ENCODE measurements around the gene WDCP.
"Not testable (repeated sequence)": the region's sequence is repeated elsewhere in the genome, so short reads cannot be mapped to it uniquely, and the experiment has no call there.

WDCP gene

GRCh38 chr2:24022324-24022974, 24.7 kb downstream of the WDCP start:
- no peak for DNase-seq (ENCODE audit: low read depth)

DNA sequence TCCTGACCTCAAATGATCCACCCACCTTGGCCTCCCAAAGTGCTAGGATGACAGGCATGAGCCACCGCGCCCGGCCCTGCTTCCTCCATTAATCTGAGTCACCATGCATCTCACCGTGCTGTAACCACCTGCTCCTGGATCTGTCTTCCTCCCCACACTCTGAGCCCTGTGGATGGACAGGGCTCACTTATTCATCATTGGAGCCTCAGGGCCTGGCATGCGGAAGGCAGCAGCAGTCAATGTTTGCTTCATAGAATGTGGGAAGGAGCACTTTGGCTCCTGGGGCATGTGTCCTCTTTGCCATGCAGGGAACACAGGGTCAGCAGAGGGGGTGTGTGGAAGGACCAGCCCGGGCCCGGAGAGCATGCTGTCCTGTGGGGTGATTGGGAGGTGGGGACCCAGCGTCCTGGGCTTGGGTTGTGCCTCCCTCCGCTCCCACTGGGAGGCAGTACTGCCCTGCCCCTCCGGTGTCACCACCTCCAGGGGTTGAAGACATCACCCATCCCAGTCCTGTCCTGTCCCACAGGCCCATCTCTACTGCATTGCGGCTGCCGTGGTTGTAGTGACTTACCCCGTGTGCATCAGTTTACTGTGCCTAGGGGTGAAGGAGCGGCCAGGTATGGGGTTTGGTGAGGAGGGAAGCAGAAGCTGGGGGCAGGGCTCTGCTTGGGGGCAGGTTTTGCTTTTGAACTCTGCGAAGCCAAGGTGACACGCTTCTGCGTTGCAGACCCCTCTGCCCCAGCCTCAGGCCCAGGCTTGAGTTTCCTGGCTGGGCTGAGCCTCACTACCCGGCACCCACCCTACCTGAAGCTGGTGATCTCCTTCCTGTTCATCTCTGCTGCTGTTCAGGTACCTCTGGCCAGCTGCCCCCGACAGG, 25.8 kb downstream of the WDCP start:
- DNase-seq (ENCODE audit: low read depth): peak; percentile 76

DNA sequence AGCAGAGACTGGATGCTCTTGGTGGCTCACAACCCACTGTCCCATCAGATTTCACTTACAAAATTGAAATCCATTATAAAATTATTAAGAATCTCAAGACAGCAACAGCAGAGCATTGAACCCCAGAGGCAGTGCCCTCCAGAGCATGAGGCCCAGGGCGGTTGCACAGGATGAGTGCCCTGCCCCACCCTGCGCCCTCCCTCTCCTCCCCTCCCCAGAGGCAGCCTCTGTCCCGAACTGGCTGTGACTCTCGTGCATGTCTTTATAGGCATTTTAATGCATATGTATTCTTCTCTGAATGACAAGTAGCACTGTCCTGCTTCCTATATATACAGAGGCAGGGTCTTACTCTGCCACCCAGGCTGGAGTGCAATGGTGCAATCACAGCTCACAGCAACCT, 26.9 kb downstream of the WDCP start:
- no peak for DNase-seq (ENCODE audit: low read depth)

DNA sequence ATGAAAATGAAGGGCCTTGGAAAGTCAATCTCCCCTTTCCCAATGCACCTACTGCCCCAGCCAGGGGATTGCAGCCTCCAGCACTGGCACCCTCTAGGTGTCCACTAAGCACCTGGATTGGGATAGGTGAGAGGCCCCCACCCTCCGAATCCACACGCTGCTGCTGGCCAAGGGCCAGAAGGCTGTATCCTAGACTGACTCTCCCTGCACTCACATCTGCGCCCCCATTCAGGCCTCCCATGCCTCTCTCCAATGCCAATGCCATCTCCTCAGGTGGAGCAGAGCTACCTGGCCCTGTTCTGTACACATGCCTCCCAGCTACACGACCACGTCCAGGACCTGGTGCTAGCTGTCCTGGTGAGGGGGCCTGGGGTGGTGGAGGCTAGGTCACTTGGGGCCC, 27.5 kb downstream of the WDCP start:
- DNase-seq (ENCODE audit: low read depth): no peak

GRCh38 chr2:24018241-24018640, 28.9 kb downstream of the WDCP start:
- no peak for DNase-seq (ENCODE audit: low read depth)

GRCh38 chr2:24017711-24018110, 29.5 kb downstream of the WDCP start:
- no peak for DNase-seq (ENCODE audit: low read depth)

- DNase-seq (ENCODE audit: low read depth): no peak
These were observed 30.1 kb downstream of the WDCP start for GRCh38 chr2:24016853-24017703.

- DNase-seq (ENCODE audit: low read depth): peak; percentile 34
These were observed 30.8 kb downstream of the WDCP start for GRCh38 chr2:24016376-24016761.

DNA sequence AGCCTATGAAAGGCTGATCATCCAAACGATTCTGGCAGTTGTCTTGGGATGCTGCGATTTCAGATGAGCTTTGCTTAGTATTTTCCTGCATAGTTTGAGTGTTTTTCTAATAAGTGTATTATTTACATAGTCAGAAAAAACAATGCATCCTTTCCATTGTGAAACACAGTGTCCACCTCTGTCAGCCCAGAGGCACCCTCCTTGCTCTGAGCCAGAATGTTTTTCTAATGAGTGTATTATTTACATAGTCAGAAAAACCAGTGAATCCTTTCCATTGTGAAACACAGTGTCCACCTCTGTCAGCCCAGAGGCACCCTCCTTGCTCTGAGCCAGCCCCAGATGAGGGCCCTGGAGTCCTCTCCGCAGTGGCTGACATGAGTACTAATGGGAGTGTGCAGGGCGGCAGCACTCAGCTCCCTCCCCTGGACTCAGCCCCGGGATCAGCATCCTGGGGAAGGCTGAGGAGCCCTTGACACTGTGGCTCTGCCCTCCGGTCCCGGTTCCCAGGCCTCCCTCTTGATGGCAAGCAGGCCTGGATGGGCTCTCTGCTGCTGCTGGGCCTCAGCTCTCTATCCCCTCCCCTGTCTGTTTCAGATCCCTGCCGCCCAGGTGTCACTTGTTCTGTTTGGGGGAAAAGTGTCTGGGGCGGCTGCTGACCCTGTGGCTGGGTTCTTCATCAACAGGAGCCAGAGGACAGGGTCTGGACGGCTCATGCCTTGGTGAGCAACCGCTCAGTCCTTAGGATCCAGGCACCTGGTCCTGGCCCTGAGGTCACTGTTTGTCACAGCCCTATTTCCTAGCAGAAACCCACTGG, 31.4 kb downstream of the WDCP start:
- DNase-seq (ENCODE audit: low read depth): peak; percentile 97

DNA sequence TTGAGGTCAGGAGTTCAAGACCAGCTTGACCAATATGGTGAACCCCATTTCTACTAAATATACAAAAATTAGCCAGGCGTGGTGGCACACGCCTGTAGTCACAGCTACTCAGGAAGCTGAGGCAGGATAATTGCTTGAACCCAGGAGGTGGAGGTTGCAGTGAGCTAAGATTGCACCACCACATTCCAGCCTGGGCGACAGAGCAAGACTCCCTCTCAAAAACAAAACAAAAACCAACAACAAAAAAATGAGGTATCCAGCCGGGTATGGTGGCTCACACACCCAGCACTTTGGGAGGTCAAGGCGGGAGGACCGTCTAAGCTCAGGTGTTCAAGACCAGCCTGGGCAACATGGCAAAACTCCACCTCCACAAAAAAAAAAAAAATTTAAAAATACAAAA, 32.3 kb downstream of the WDCP start:
- DNase-seq (ENCODE audit: low read depth): not testable (repeated sequence)

GRCh38 chr2:24012521-24013188, 34.5 kb downstream of the WDCP start:
- DNase-seq (ENCODE audit: low read depth): no peak

GRCh38 chr2:24011250-24012104, 35.7 kb downstream of the WDCP start:
- DNase-seq (ENCODE audit: low read depth): no peak

DNA sequence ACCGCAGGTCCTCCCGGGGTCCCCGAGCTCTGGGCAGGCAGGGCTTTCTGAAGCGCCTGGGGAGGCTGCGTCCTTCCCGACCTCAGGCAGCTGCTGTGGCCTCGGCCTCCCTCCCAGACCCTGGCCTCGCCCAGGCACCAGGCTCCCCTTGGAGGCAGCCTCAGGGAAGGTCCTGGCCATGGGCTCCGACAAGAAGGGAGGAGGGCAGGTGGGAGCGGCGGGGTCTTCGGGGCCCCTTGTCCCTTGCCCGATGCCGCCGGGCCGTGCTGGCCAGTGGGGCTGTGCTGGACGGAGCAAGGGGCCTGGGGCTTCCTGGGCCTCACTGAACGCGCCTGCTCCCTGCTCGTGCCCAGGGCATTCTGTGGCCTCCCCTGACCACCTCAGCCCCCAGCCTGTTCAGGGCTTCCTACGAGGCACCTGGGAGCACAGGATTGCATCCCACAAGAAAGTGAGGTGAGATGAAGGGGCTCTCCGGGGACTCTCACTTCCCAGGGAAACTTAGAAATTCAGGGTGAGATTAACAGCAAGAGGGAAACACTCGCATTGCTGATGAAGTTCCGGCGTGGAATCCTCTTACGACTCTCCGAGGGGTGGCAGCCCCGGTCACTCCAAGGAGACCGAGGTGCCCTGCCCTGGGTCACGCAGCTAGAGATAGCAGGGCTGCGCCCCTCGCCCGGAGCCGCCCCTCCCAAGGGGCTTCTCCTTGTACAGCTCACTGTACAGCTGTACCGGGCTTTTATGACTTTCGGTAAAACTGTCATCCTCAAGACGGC, 36.5 kb downstream of the WDCP start:
- no peak for DNase-seq (ENCODE audit: low read depth)

- DNase-seq (ENCODE audit: low read depth): no peak
These were observed 37.3 kb downstream of the WDCP start, which contains the start of gene MFSD2B for GRCh38 chr2:24009680-24010476. TSS of gene MFSD2B (plus strand) at chr2:24010085. CDS start at chr2:24010097, 12 bp downstream.

- no peak for DNase-seq (ENCODE audit: low read depth)
These were observed 37.9 kb downstream of the WDCP start for GRCh38 chr2:24009367-24009679.

DNA sequence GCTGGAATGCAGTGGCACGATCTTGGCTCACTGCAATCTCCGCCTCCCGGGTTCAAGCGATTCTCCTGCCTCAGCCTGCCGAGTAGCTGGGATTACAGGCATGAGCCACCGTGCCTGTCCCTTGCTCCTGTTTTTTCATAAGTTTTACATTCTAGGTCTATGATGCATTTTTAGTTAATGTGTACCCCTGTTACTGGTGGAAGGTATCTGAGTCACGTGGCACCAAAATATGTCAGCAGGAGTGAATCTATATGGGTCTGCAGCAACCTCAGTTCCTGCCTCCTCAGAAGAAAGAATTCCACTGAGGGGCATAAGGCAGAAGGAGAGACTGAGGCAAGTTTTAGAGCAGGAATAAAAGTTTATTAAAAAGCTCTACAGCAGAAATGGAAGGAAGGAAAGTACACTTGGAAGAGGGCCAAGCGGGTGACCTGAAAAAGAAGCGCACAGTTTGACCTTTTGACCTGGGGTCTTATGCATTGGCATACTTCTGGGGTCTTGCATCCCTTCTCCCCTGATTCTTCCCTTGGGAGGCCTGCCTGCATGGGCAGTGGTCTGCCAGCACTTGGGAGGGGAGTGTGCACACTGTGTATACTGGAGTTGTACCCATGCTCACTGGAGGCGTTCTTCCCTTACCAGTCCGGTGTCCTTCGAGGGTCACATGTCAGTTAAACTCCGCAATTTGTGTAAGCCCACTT, 38.4 kb downstream of the WDCP start:
- DNase-seq (ENCODE audit: low read depth): no peak

GRCh38 chr2:24007693-24008092, 39.5 kb downstream of the WDCP start:
- no peak for DNase-seq (ENCODE audit: low read depth)

GRCh38 chr2:23994567-23994966, 52.6 kb downstream of the WDCP start:
- DNase-seq (ENCODE audit: low read depth): no peak
